OCI-LY1 (cell line): ENCODE data around the gene KLHL40.

ENCODE experiments used
- H2AFZ ChIP-seq: fragments of 200-600 bp; sonication (generic), shearing (Covaris generic); 2 replicates; pipeline ENCODE4 v1.6.0; 2014; ENCODE audit warnings: antibody characterized with exemption, mild to moderate bottlenecking, low read length
- H3F3A ChIP-seq: fragments of 200-600 bp; sonication (generic), shearing (Covaris generic); 2 replicates; pipeline ENCODE4 v1.6.0; 2014; ENCODE audit warnings: mild to moderate bottlenecking, antibody characterized with exemption, low read length, moderate library complexity; ENCODE audit not compliant: insufficient read depth
- H3K27ac ChIP-seq: fragments of 200-600 bp; sonication (generic); 2 replicates; pipeline ENCODE4 v1.5.1; 2014; ENCODE audit warnings: low read length, mixed run types, mild to moderate bottlenecking, low read depth; ENCODE audit not compliant: poor library complexity, severe bottlenecking
- H3K27me3 ChIP-seq: fragments of 200-600 bp; sonication (generic); 2 replicates; pipeline ENCODE4 v1.6.0; 2014; ENCODE audit warnings: antibody characterized with exemption, mild to moderate bottlenecking, low read length, moderate library complexity; ENCODE audit not compliant: insufficient read depth
- H3K36me3 ChIP-seq: fragments of 200-600 bp; sonication (generic); 2 replicates; pipeline ENCODE4 v1.6.1; 2014; ENCODE audit warnings: mild to moderate bottlenecking, antibody characterized with exemption, low read length, moderate library complexity, mixed read lengths; ENCODE audit not compliant: insufficient read depth
- H3K4me1 ChIP-seq: fragments of 200-600 bp; sonication (generic); 2 replicates; pipeline ENCODE4 v1.5.1; 2014; ENCODE audit warnings: mild to moderate bottlenecking, low read length, moderate library complexity; ENCODE audit not compliant: insufficient read depth, severe bottlenecking
- H3K4me2 ChIP-seq: fragments of 200-600 bp; sonication (generic), shearing (Covaris generic); 2 replicates; pipeline ENCODE4 v1.6.1; 2014; ENCODE audit warnings: low read length
- H3K4me3 ChIP-seq: fragments of 200-600 bp; sonication (generic); 2 replicates; pipeline ENCODE4 v1.5.1; 2014; ENCODE audit warnings: low read length, low read depth, mild to moderate bottlenecking, mixed read lengths; ENCODE audit not compliant: poor library complexity, severe bottlenecking
- H3K79me2 ChIP-seq: fragments of 200-600 bp; shearing (Covaris generic); 2 replicates; pipeline ENCODE4 v1.6.1; 2016; ENCODE audit warnings: mixed run types, low read length, mixed read lengths; ENCODE audit not compliant: insufficient read depth
- H3K9ac ChIP-seq: fragments of 200-600 bp; sonication (generic), shearing (Covaris generic); 2 replicates; pipeline ENCODE4 v1.6.1; 2014; ENCODE audit warnings: mild to moderate bottlenecking, low read length, mixed read lengths
- H3K9me2 ChIP-seq: fragments of 200-600 bp; sonication (generic), shearing (Covaris generic); 2 replicates; pipeline ENCODE4 v1.6.1; 2014; ENCODE audit warnings: low read depth, mild to moderate bottlenecking, low read length, mixed read lengths
- H3K9me3 ChIP-seq: fragments of 200-600 bp; shearing (Covaris generic); 2 replicates; pipeline ENCODE4 v1.6.1; 2014; ENCODE audit warnings: low read length, mixed read lengths
- H4K20me1 ChIP-seq: fragments of 200-600 bp; sonication (generic), shearing (Covaris generic); 2 replicates; pipeline ENCODE4 v1.6.0; 2016; ENCODE audit warnings: mild to moderate bottlenecking, low read length; ENCODE audit not compliant: insufficient read depth
- CTCF ChIP-seq: fragments of 200-600 bp; sonication (generic), shearing (Covaris generic); IDR thresholded peaks from 2 replicates; pipeline ENCODE4 v1.5.1; 2017; ENCODE audit warnings: mild to moderate bottlenecking, antibody characterized with exemption, low read length, moderate library complexity, mixed read lengths
- EZH2 ChIP-seq: fragments of 200-600 bp; sonication (generic), shearing (Covaris generic); IDR thresholded peaks from 2 replicates; pipeline ENCODE4 v1.8.0; 2017; ENCODE audit warnings: borderline replicate concordance, mixed run types, mild to moderate bottlenecking, antibody characterized with exemption, low read length, moderate library complexity, mixed read lengths

The KLHL40 gene

GRCh38 chr3:42731476-42732195, 46.3 kb downstream of the KLHL40 start:
- Histone ChIP-seq H3K79me2 (no peaks in the 10 kb centered on the region), H4K20me1 (no peaks in the 10 kb centered on the region), H3K4me2 (no peak overlapping the region), H3K9me3 (no peaks in the 10 kb centered on the region), H3F3A (no peaks in the 10 kb centered on the region), H2AFZ (no peak overlapping the region), H3K4me3 (no peak overlapping the region), H3K36me3 (no peaks in the 10 kb centered on the region), H3K27ac (no peak overlapping the region), H3K4me1 (no peaks in the 10 kb centered on the region), H3K9ac (no peak overlapping the region), H3K27me3 (no peaks in the 10 kb centered on the region), H3K9me2 (no peaks in the 10 kb centered on the region)
- no peak for TF ChIP-seq CTCF
- no peak for TF ChIP-seq EZH2

- H3F3A ChIP-seq = no peaks in the 10 kb centered on the region
- no peak overlapping the region for H3K9ac ChIP-seq
- H3K9me3 ChIP-seq = no peaks in the 10 kb centered on the region
- no peak overlapping the region for H3K4me2 ChIP-seq
- TF ChIP-seq EZH2 (no peak), CTCF (no peak)
- H2AFZ ChIP-seq = no peak overlapping the region
- H3K27ac ChIP-seq = no peak overlapping the region
- H4K20me1 ChIP-seq = no peaks in the 10 kb centered on the region
- H3K4me3 ChIP-seq = no peak overlapping the region
- no peaks in the 10 kb centered on the region for H3K4me1 ChIP-seq
- no peaks in the 10 kb centered on the region for H3K27me3 ChIP-seq
- H3K79me2 ChIP-seq = no peaks in the 10 kb centered on the region
- H3K9me2 ChIP-seq = no peaks in the 10 kb centered on the region
- H3K36me3 ChIP-seq = no peaks in the 10 kb centered on the region
These were observed 47.0 kb downstream of the KLHL40 start for GRCh38 chr3:42732196-42732828.

- H3K4me1 ChIP-seq = no peaks in the 10 kb centered on the region
- no peak overlapping the region for H3K9ac ChIP-seq
- no peak overlapping the region for H3K27ac ChIP-seq
- no peaks in the 10 kb centered on the region for H3K36me3 ChIP-seq
- TF ChIP-seq CTCF (no peak), EZH2 (no peak)
- no peak overlapping the region for H2AFZ ChIP-seq
- H4K20me1 ChIP-seq = no peaks in the 10 kb centered on the region
- no peak overlapping the region for H3K4me3 ChIP-seq
- H3K79me2 ChIP-seq = no peaks in the 10 kb centered on the region
- no peaks in the 10 kb centered on the region for H3K9me3 ChIP-seq
- no peaks in the 10 kb centered on the region for H3K9me2 ChIP-seq
- H3K4me2 ChIP-seq = no peak overlapping the region
- no peaks in the 10 kb centered on the region for H3K27me3 ChIP-seq
- H3F3A ChIP-seq = no peaks in the 10 kb centered on the region
These were observed 47.6 kb downstream of the KLHL40 start for GRCh38 chr3:42732829-42733459.
